ENCODE results near the gene TMEM95. TPM values are rescaled to one million over a fixed set of nuclear protein-coding genes. Genes with fewer than 3 reads are reported as not detected.

The TMEM95 gene
- total RNA-seq, 1 experiment from 2014 or later = not detected

DNA sequence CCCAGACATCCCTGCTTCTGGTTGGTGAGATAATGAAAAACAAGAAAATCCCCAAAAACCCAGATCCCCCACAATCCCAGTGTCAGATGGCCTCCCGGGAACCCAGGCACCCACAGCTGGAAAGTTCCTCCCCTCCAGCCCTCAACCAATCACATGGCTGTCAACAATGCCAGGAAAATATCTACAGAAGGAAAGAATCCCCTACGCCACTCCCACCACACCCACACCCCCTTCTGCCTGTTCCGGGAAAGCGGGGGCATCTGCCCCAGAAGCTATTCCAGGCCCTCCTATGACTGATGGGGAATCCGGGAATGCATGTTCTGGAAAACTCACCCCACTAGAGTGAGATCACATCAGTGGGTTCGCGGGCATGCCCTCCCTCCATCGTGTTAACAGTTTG lies 1.8 kb downstream of the TMEM95 start (continued):
- TF ChIP-seq, protein P1, sequence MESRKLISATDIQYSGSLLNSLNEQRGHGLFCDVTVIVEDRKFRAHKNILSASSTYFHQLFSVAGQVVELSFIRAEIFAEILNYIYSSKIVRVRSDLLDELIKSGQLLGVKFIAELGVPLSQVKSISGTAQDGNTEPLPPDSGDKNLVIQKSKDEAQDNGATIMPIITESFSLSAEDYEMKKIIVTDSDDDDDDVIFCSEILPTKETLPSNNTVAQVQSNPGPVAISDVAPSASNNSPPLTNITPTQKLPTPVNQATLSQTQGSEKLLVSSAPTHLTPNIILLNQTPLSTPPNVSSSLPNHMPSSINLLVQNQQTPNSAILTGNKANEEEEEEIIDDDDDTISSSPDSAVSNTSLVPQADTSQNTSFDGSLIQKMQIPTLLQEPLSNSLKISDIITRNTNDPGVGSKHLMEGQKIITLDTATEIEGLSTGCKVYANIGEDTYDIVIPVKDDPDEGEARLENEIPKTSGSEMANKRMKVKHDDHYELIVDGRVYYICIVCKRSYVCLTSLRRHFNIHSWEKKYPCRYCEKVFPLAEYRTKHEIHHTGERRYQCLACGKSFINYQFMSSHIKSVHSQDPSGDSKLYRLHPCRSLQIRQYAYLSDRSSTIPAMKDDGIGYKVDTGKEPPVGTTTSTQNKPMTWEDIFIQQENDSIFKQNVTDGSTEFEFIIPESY (IDR thresholded peaks at IDR 0.05; ENCODE audit: extremely low read depth, insufficient replicate concordance, low read length) = no peak
- TF ChIP-seq CBX3 (IDR thresholded peaks at IDR 0.05; ENCODE audit: low read depth) (no peak), SRF (IDR thresholded peaks at IDR 0.05; ENCODE audit: low read depth) (no peak), POLR2A (IDR thresholded peaks at IDR 0.05; ENCODE audit: borderline replicate concordance, extremely low read depth, insufficient read depth, insufficient read length) (no peak), FOSL1 (IDR thresholded peaks at IDR 0.05; ENCODE audit: low read depth) (no peak)
- TF ChIP-seq, protein P2, sequence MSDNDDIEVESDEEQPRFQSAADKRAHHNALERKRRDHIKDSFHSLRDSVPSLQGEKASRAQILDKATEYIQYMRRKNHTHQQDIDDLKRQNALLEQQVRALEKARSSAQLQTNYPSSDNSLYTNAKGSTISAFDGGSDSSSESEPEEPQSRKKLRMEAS (IDR thresholded peaks at IDR 0.05) = no peak

DNA sequence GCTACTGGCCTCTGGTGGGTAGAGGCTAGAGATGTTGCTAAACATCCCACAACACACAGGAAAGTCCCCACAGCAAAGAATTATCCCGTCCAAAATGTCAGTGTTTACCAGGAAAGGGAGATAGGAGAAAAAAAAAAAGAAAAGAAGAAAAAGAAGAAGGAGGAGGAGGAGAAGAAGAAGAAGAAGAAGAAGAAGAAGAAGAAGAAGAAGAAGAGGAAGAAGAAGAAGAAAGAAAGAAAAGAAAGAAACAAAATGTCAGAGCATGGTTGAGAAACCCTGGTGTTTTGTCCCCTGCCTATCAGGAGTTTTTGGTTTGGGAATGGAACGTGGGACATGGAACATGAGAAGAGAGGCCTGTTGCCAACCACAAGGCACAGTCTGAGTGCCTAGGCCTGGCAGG lies 2.4 kb downstream of the TMEM95 start:
- ChIA-PET CTCF (interaction anchor here (1.5 to 2.9 kb wide), 3 partner anchors 23 to 203 kb away, joined by 5 to 21 read pairs (median 17); partner anchors contain the start of genes SENP3 and TMEM102), POLR2A (no interaction called here), RAD21 (ENCODE audit: low non-redundant PET in 1 of 2, low total read pairs in 2 of 2, uncharacterized antibody in 2 of 2, unreplicated experiment in 2 of 2) (no interaction called here)
- DNase-seq (ENCODE audit: low read depth, low spot score) = no peak
- Histone ChIP-seq H3K9me2 (ENCODE audit: insufficient read depth) (no peaks in the 10 kb centered on the region), H3K79me2 (ENCODE audit: insufficient read depth, low read length) (peaks cover 6% of the 10 kb centered on the region; the same call in 1 of the 2 replicates), H4K20me1 (ENCODE audit: insufficient read depth) (no peaks in the 10 kb centered on the region), H2AFZ (ENCODE audit: low read depth, low read length, poor library complexity, severe bottlenecking) (no peak overlapping the region), H3K4me1 (ENCODE audit: control insufficient read depth in 1 of 2, insufficient read depth in 2 of 2, low read length in 2 of 2) (peaks cover 23 to 50% of the 10 kb centered on the region in 2 experiments), H3K4me3 (replicated peaks in 1 of 2; ENCODE audit: low read depth in 1 of 2, low read length in 2 of 2) (no peak overlapping the region), H3K9me3 (ENCODE audit: control insufficient read depth in 1 of 2, insufficient read depth in 1 of 2, low read depth in 1 of 2, low read length in 2 of 2) (no peaks in the 10 kb centered on the region), H3K9ac (ENCODE audit: low read length) (no peak overlapping the region), H3K27me3 (ENCODE audit: insufficient read depth, low read length) (no peaks in the 10 kb centered on the region), H3K4me2 (ENCODE audit: low read length) (no peak overlapping the region), H3K27ac (ENCODE audit: low read depth, low read length) (no peak overlapping the region), H3K36me3 (ENCODE audit: control insufficient read depth in 1 of 2, insufficient read depth in 2 of 2, low read length in 2 of 2) (no peaks in the 10 kb centered on the region)
- intact Hi-C loops (cut with micrococcal nuclease) = loop anchor here (2.0 to 5.0 kb wide), 2 partner anchors 35 to 121 kb away; partner anchors contain the start of genes PLSCR3 and ZBTB4
- BruUV-seq (replicated peaks) = no TSS peak
- ATAC-seq = no peak
- no peak for TF ChIP-seq SP1 (IDR thresholded peaks at IDR 0.05; ENCODE audit: low read depth)
- TF ChIP-seq, protein P3, sequence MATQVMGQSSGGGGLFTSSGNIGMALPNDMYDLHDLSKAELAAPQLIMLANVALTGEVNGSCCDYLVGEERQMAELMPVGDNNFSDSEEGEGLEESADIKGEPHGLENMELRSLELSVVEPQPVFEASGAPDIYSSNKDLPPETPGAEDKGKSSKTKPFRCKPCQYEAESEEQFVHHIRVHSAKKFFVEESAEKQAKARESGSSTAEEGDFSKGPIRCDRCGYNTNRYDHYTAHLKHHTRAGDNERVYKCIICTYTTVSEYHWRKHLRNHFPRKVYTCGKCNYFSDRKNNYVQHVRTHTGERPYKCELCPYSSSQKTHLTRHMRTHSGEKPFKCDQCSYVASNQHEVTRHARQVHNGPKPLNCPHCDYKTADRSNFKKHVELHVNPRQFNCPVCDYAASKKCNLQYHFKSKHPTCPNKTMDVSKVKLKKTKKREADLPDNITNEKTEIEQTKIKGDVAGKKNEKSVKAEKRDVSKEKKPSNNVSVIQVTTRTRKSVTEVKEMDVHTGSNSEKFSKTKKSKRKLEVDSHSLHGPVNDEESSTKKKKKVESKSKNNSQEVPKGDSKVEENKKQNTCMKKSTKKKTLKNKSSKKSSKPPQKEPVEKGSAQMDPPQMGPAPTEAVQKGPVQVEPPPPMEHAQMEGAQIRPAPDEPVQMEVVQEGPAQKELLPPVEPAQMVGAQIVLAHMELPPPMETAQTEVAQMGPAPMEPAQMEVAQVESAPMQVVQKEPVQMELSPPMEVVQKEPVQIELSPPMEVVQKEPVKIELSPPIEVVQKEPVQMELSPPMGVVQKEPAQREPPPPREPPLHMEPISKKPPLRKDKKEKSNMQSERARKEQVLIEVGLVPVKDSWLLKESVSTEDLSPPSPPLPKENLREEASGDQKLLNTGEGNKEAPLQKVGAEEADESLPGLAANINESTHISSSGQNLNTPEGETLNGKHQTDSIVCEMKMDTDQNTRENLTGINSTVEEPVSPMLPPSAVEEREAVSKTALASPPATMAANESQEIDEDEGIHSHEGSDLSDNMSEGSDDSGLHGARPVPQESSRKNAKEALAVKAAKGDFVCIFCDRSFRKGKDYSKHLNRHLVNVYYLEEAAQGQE (IDR thresholded peaks at IDR 0.05; ENCODE audit: low read depth) = no peak
- TF ChIP-seq YY1 (IDR thresholded peaks at IDR 0.05; ENCODE audit: extremely low read depth, insufficient replicate concordance, low read depth, low read length) = no peak
- TF ChIP-seq EZH2 (IDR thresholded peaks at IDR 0.05) = no peak
- TF ChIP-seq, protein P1 (IDR thresholded peaks at IDR 0.05; ENCODE audit: extremely low read depth, insufficient replicate concordance, low read length) = no peak
- TF ChIP-seq SIN3A (IDR thresholded peaks at IDR 0.05; ENCODE audit: low read depth) = no peak
- TF ChIP-seq, protein P4, sequence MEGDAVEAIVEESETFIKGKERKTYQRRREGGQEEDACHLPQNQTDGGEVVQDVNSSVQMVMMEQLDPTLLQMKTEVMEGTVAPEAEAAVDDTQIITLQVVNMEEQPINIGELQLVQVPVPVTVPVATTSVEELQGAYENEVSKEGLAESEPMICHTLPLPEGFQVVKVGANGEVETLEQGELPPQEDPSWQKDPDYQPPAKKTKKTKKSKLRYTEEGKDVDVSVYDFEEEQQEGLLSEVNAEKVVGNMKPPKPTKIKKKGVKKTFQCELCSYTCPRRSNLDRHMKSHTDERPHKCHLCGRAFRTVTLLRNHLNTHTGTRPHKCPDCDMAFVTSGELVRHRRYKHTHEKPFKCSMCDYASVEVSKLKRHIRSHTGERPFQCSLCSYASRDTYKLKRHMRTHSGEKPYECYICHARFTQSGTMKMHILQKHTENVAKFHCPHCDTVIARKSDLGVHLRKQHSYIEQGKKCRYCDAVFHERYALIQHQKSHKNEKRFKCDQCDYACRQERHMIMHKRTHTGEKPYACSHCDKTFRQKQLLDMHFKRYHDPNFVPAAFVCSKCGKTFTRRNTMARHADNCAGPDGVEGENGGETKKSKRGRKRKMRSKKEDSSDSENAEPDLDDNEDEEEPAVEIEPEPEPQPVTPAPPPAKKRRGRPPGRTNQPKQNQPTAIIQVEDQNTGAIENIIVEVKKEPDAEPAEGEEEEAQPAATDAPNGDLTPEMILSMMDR (IDR thresholded peaks at IDR 0.05 in 2 of 3, conservative IDR thresholded peaks at IDR 0.05 in 1 of 3; ENCODE audit: borderline replicate concordance in 1 of 3, insufficient read depth in 1 of 3, low read depth in 2 of 3, low read length in 2 of 3) = no peak
- no peak for TF ChIP-seq EGR1 (IDR thresholded peaks at IDR 0.05; ENCODE audit: low read depth)
- no peak for TF ChIP-seq TCF7L2 (IDR thresholded peaks at IDR 0.05; ENCODE audit: borderline replicate concordance, extremely low read depth, insufficient read depth, insufficient read length)
- TF ChIP-seq EZH2phosphoT487 (IDR thresholded peaks at IDR 0.05; ENCODE audit: borderline replicate concordance) = no peak
